Spleen (tissue), 11 donors: ENCODE results near the gene SORCS3. TPM values are rescaled to one million over a fixed set of nuclear protein-coding genes. Genes with fewer than 3 reads are reported as not detected.

Source experiments
- DNase-seq: peaks from one replicate; pipeline ENCODE4 v3.0.0-alpha.2; 2020
- H3K27ac ChIP-seq, 8 donors: fragments of 200-600 bp; sonication (generic) in 7 of 8; 1 replicate in 4 of 8; 2 replicates in 4 of 8; pipeline versions ENCODE4 v1.5.0 to v1.8.0; 2016 to 2021; ENCODE audit warnings: inconsistent platforms in 4 of 8, mild to moderate bottlenecking in 4 of 8, moderate library complexity in 1 of 8
- H3K27me3 ChIP-seq, 7 donors: fragments of 200-600 bp; sonication (generic) in 6 of 7; replicated peaks in 1 of 7; 1 replicate in 4 of 7; 2 replicates in 3 of 7; pipeline versions ENCODE4 v1.5.0 to v1.8.0; 2016 to 2021; ENCODE audit warnings: inconsistent platforms in 3 of 7, mild to moderate bottlenecking in 1 of 7
- H3K36me3 ChIP-seq, 6 donors: fragments of 200-600 bp; sonication (generic) in 5 of 6; 1 replicate in 4 of 6; 2 replicates in 2 of 6; pipeline versions ENCODE4 v1.5.0 to v1.8.0; 2016 to 2021; ENCODE audit warnings: inconsistent platforms in 2 of 6
- H3K4me1 ChIP-seq, 6 donors: fragments of 200-600 bp; sonication (generic) in 5 of 6; 1 replicate in 3 of 6; 2 replicates in 3 of 6; pipeline versions ENCODE4 v1.5.0 to v1.8.0; 2016 to 2021; ENCODE audit warnings: inconsistent platforms in 3 of 6
- H3K4me3 ChIP-seq, 8 donors: fragments of 200-600 bp; sonication (generic) in 7 of 8; 1 replicate in 4 of 8; 2 replicates in 4 of 8; pipeline versions ENCODE4 v1.5.0 to v1.8.0; 2016 to 2021; ENCODE audit warnings: inconsistent platforms in 4 of 8, mild to moderate bottlenecking in 4 of 8, moderate library complexity in 2 of 8
- H3K9me3 ChIP-seq, 8 donors: fragments of 200-600 bp; sonication (generic) in 7 of 8; 1 replicate in 4 of 8; 2 replicates in 4 of 8; pipeline versions ENCODE4 v1.5.0 to v1.8.0; 2016 to 2021; ENCODE audit warnings: inconsistent platforms in 4 of 8
- POLR2A ChIP-seq, 3 donors: fragments of 450-650 bp; IDR thresholded peaks; one replicate each; pipeline ENCODE4 v1.5.1; 2017; ENCODE audit warnings: antibody characterized with exemption in 3 of 3, mild to moderate bottlenecking in 1 of 3
- POLR2AphosphoS5 ChIP-seq, 3 donors: sonication (generic); formaldehyde crosslinking; IDR thresholded peaks; one replicate each; pipeline ENCODE4 v1.5.1; 2017; ENCODE audit warnings: antibody characterized with exemption in 3 of 3
- WGBS, 5 donors: extraction: QIAGEN DNeasy Blood & Tissue Kit in 3 of 5; methylation state at CpG; one replicate each; pipeline versions ENCODE4 v1.1.5 to v1.1.7; 2013 to 2018; 5-methylcytosine and 5-hydroxymethylcytosine counted together
- intact Hi-C: fragments of 100-400 bp; cut with DNase I; formaldehyde crosslinking; loops from one replicate; pipeline ENCODE4 v1.15.0; 2023; ENCODE audit warnings: low total_unique reads
- polyA plus RNA-seq, 3 donors: library from polyadenylated mRNA; stranded (reverse); fragments of 200-250 nt; gene quantifications; one replicate each; pipeline ENCODE4 v1.2.1, GENCODE V29; 2013
- total RNA-seq, 7 donors: library from RNA; depleted of rRNA in 3 of 7; stranded (reverse); fragments of >200 nt in 3 of 7; fragmentation: NEBNext Ultra II Directional in 4 of 7; extraction: Animal tissue kit (Norgen Biotek cat#: 25700) in 4 of 7; gene quantifications; one replicate each; pipeline versions ENCODE4 v1.1.0 to v1.2.1, GENCODE V29; 2016 to 2021
- TF ChIP-seq, protein P1 (sequence below), 11 experiments: fragments of 200-600 bp in 7 of 11; fragments of 450-650 bp in 4 of 11; sonication (generic) in 4 of 11; IDR thresholded peaks in 8 of 11; conservative IDR thresholded peaks in 3 of 11; 1 replicate in 7 of 11; 2 replicates in 4 of 11; pipeline versions ENCODE4 v1.4.0 to v1.8.0; 2016 to 2021; ENCODE audit warnings: antibody characterized with exemption in 11 of 11, inconsistent platforms in 4 of 11, mild to moderate bottlenecking in 1 of 11
- donor health status: healthy with polysubstance abuse.
- donor health status: DM: no; HTN: no; CAD: no; lungs with moderate emphysema.
- donor health status: DM: no; HTN: no; CAD: no.
- donor health status: Bipolar disorder and iron deficiency.
- donor health status: healthy.
- donor health status: DM: no; HTN: no; CAD: no.
- donor health status: DM: yes; HTN: yes; CAD: no.

Gene SORCS3
- total and polyA plus RNA-seq, 10 donors: 0.03 to 0.06 TPM; not detected in 8

DNA sequence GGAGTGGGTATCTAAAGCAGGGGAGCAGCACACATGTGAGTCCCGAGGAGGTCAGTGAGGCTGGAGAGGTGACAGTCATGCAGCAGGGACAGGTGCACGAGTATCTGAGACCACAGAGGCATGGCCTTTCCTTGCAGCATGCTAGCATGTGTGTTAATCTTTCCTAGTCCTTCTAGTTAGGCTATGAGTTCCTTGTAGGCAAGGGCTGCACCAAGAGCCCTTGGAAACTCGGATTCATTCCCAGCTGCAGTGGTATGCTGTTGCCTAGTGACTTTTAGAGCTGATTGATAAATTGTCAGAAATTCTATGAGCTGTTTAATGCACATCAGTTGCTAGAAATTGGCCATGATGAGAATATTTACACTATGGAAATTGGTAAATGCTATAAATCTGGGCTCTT lies 132.0 kb downstream of the SORCS3 start:
- intact Hi-C loops: no loop called here
- H3K4me1 ChIP-seq: no peaks in the 10 kb centered on the region
- no peaks in the 10 kb centered on the region for H3K9me3 ChIP-seq
- TF ChIP-seq, protein P1, sequence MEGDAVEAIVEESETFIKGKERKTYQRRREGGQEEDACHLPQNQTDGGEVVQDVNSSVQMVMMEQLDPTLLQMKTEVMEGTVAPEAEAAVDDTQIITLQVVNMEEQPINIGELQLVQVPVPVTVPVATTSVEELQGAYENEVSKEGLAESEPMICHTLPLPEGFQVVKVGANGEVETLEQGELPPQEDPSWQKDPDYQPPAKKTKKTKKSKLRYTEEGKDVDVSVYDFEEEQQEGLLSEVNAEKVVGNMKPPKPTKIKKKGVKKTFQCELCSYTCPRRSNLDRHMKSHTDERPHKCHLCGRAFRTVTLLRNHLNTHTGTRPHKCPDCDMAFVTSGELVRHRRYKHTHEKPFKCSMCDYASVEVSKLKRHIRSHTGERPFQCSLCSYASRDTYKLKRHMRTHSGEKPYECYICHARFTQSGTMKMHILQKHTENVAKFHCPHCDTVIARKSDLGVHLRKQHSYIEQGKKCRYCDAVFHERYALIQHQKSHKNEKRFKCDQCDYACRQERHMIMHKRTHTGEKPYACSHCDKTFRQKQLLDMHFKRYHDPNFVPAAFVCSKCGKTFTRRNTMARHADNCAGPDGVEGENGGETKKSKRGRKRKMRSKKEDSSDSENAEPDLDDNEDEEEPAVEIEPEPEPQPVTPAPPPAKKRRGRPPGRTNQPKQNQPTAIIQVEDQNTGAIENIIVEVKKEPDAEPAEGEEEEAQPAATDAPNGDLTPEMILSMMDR (IDR thresholded peaks at IDR 0.05 in 8 of 11, conservative IDR thresholded peaks at IDR 0.05 in 3 of 11): no peak
- TF ChIP-seq POLR2A (IDR thresholded peaks at IDR 0.05) (no peak), POLR2AphosphoS5 (IDR thresholded peaks at IDR 0.05) (no peak)
- WGBS, 5 donors: 45 to 63% (median 53%) methylated on average over 3 of the region's 3 CpGs
- no peak overlapping the region for H3K4me3 ChIP-seq
- no peak for DNase-seq
- H3K27ac ChIP-seq: no peak overlapping the region
- H3K36me3 ChIP-seq: no peaks in the 10 kb centered on the region
- H3K27me3 ChIP-seq: peaks cover 0 to 62% (median 0%) of the 10 kb centered on the region in 7 donors

DNA sequence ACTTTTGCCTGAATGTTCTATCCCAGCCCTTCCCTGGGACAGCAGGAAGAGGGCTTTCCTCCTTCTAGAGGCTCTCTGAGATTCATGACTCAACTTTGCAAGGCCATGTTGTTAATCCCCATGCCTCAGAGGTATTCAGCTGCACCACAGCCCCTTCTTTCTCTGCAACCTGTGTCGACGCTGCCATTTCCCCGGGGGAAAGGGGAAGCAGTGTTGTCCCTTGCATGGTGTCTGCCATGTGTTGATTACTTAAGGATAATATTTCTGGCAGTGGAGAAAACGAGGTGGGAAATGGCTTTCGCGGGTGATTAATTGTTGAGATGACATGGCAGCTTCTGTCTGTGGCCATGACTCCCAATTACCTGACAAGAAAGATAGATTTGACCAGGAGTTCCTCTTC lies 133.1 kb downstream of the SORCS3 start:
- DNase-seq: no peak
- no peak overlapping the region for H3K4me3 ChIP-seq
- no peaks in the 10 kb centered on the region for H3K36me3 ChIP-seq
- peaks cover 0 to 55% (median 0%) of the 10 kb centered on the region in 7 donors for H3K27me3 ChIP-seq
- no peak overlapping the region for H3K27ac ChIP-seq
- TF ChIP-seq, protein P1 (IDR thresholded peaks at IDR 0.05 in 8 of 11, conservative IDR thresholded peaks at IDR 0.05 in 3 of 11): no peak
- TF ChIP-seq POLR2AphosphoS5 (IDR thresholded peaks at IDR 0.05) (no peak), POLR2A (IDR thresholded peaks at IDR 0.05) (no peak)
- intact Hi-C loops: no loop called here
- 51 to 63% (median 57%) methylated on average over 6 of the region's 6 CpGs for WGBS, 5 donors
- no peaks in the 10 kb centered on the region for H3K4me1 ChIP-seq
- no peaks in the 10 kb centered on the region for H3K9me3 ChIP-seq

DNA sequence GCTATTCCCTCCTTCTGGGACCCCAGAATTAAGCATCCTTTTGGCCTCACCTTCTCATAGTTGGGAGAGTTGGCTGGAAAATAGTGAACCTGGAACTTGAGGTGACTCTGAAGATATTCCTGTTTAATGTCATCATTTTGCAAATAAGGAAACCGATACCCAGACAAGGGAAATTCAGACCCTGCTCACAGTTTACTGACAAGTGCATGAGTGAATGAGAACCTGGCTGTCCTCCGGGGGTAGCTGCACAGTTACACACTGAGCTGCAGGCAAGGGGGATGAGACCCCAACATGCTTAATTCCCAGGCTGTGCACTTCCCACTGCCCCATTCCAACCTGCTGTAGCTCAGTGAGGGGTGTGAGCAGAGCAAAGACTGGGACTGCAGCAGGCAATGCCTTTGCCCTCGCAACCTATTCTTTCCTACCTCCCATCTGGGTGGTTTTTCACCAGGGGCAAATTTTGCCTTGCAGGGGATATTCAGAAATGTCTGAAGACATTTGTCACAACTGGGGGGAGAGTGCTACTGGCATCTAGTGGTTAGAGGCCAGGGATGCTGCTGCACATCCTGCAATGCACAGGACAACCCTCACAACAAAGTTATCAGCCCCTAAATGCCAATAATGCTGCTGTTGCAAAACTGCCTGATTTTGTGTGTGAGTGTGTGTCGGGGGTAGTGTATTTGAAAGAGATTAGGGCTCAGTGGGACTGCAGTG lies 136.2 kb downstream of the SORCS3 start:
- DNase-seq: no peak
- no peak overlapping the region for H3K27ac ChIP-seq
- no peaks in the 10 kb centered on the region for H3K4me1 ChIP-seq
- WGBS, 5 donors: 67 to 80% (median 72%) methylated on average over 4 of the region's 4 CpGs
- no peaks in the 10 kb centered on the region for H3K36me3 ChIP-seq
- H3K27me3 ChIP-seq: peaks cover 0 to 40% (median 0%) of the 10 kb centered on the region in 7 donors
- no peak overlapping the region for H3K4me3 ChIP-seq
- no peaks in the 10 kb centered on the region for H3K9me3 ChIP-seq
- TF ChIP-seq, protein P1 (IDR thresholded peaks at IDR 0.05 in 8 of 11, conservative IDR thresholded peaks at IDR 0.05 in 3 of 11): no peak
- TF ChIP-seq POLR2A (IDR thresholded peaks at IDR 0.05) (no peak), POLR2AphosphoS5 (IDR thresholded peaks at IDR 0.05) (no peak)
- intact Hi-C loops: no loop called here

DNA sequence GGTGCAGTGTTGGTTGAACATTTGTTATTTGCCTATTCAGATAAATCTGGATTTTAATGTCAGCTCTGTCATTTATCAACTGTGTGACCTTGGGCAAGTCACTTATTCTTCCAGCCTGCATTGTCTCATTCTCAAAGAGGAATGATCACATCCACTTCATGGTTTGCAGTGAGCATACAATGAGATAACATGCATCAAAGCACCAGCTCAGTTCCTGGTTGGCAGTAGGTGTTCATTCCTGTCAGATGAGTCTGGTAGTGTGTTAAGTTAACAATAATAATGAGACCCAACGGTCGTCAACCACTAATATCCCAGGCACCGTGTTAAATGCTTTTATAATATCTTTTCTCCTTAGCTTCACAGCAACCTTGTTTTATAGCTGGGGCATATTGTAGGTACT lies 137.3 kb downstream of the SORCS3 start:
- no peak for DNase-seq
- WGBS, 5 donors: 85 to 95% (median 94%) methylated on average over 3 of the region's 3 CpGs
- H3K4me1 ChIP-seq: no peaks in the 10 kb centered on the region
- intact Hi-C loops: no loop called here
- H3K27ac ChIP-seq: no peak overlapping the region
- TF ChIP-seq POLR2AphosphoS5 (IDR thresholded peaks at IDR 0.05) (no peak), POLR2A (IDR thresholded peaks at IDR 0.05) (no peak)
- TF ChIP-seq, protein P1 (IDR thresholded peaks at IDR 0.05 in 8 of 11, conservative IDR thresholded peaks at IDR 0.05 in 3 of 11): no peak
- peaks cover 0 to 30% (median 0%) of the 10 kb centered on the region in 7 donors for H3K27me3 ChIP-seq
- no peak overlapping the region for H3K4me3 ChIP-seq
- no peaks in the 10 kb centered on the region for H3K9me3 ChIP-seq
- H3K36me3 ChIP-seq: no peaks in the 10 kb centered on the region
